SK-N-SH (cell line): ENCODE data around the gene PEAK1. TPM values are rescaled to one million over a fixed set of nuclear protein-coding genes. Genes with fewer than 3 reads are reported as not detected.

ENCODE experiments used
- CTCF ChIA-PET: fragments of 300-600, 350-600 bp; formaldehyde crosslinking; extraction: SDS; loops from one replicate; lab custom pipeline; 2021; lab: Yijun Ruan, JAX
- POLR2A ChIA-PET: fragments of 350-600 bp; sonication (Branson Sonifier 250); formaldehyde crosslinking; extraction: SDS; loops from one replicate; lab custom pipeline; 2020; ENCODE audit warnings: antibody characterized with exemption, inconsistent platforms; lab: Yijun Ruan, JAX
- DNase-seq: peaks from one replicate; pipeline ENCODE4 v3.0.0; 2012
- H2AFZ ChIP-seq: fragments of 200-600 bp; sonication (generic); 2 replicates; pipeline ENCODE4 v1.8.1; 2016; ENCODE audit warnings: antibody characterized with exemption, mild to moderate bottlenecking, low read depth
- H3F3A ChIP-seq: fragments of 200-600 bp; sonication (generic); replicated peaks from 2 replicates; pipeline ENCODE3; 2016; ENCODE audit warnings: antibody characterized with exemption, mild to moderate bottlenecking; ENCODE audit not compliant: insufficient read depth
- H3K27ac ChIP-seq, 2 experiments: fragments of 200-500 bp in 1 of 2; fragments of 200-600 bp in 1 of 2; sonication (Bioruptor generic) in 1 of 2; sonication (generic), shearing (Covaris generic) in 1 of 2; 2 replicates each; pipeline versions ENCODE4 v1.5.1 to v1.6.1; 2014 to 2016; ENCODE audit warnings: low read depth in 2 of 2, inconsistent platforms in 1 of 2, low read length in 1 of 2, mild to moderate bottlenecking in 1 of 2, mixed read lengths in 1 of 2
- H3K27me3 ChIP-seq: fragments of 200-600 bp; sonication (generic), shearing (Covaris generic); 2 replicates; pipeline ENCODE4 v1.6.1; 2016; ENCODE audit warnings: mixed run types; ENCODE audit not compliant: insufficient read depth
- H3K36me3 ChIP-seq, 2 experiments: fragments of 200-500 bp in 1 of 2; fragments of 200-600 bp in 1 of 2; sonication (Bioruptor generic) in 1 of 2; sonication (generic) in 1 of 2; replicated peaks in 1 of 2; 2 replicates each; pipeline versions ENCODE3 to v1.5.1; 2014 to 2016; ENCODE audit warnings: low read length in 1 of 2, mild to moderate bottlenecking in 1 of 2; ENCODE audit not compliant: insufficient read depth in 2 of 2, control insufficient read depth in 1 of 2
- H3K4me1 ChIP-seq, 2 experiments: fragments of 200-500 bp in 1 of 2; fragments of 200-600 bp in 1 of 2; sonication (Bioruptor generic) in 1 of 2; sonication (generic), shearing (Covaris generic) in 1 of 2; 2 replicates each; pipeline versions ENCODE4 v1.5.1 to v1.6.1; 2014 to 2016; ENCODE audit warnings: low read depth in 1 of 2, low read length in 1 of 2, mixed run types in 1 of 2; ENCODE audit not compliant: insufficient read depth in 2 of 2, control insufficient read depth in 1 of 2
- H3K4me2 ChIP-seq: fragments of 200-600 bp; sonication (generic), shearing (Covaris generic); 2 replicates; pipeline ENCODE4 v1.6.1; 2017; ENCODE audit warnings: mixed run types
- H3K4me3 ChIP-seq, 2 experiments: fragments of 200-500 bp in 1 of 2; fragments of 200-600 bp in 1 of 2; sonication (Bioruptor generic) in 1 of 2; sonication (generic), shearing (Covaris generic) in 1 of 2; 2 replicates each; pipeline versions ENCODE4 v1.5.1 to v1.8.1; 2014 to 2016; ENCODE audit warnings: low read depth in 2 of 2, inconsistent platforms in 1 of 2, low read length in 1 of 2, mild to moderate bottlenecking in 1 of 2, mixed read lengths in 1 of 2, moderate library complexity in 1 of 2
- H3K79me2 ChIP-seq: fragments of 200-600 bp; sonication (generic); 2 replicates; pipeline ENCODE4 v1.8.1; 2017; ENCODE audit warnings: mild to moderate bottlenecking; ENCODE audit not compliant: insufficient read depth
- H3K9ac ChIP-seq: fragments of 200-600 bp; sonication (generic); 2 replicates; pipeline ENCODE4 v1.6.1; 2017; ENCODE audit warnings: mixed run types
- H3K9me2 ChIP-seq: fragments of 200-600 bp; sonication (generic); 2 replicates; pipeline ENCODE4 v1.6.1; 2017; ENCODE audit warnings: mixed run types
- H3K9me3 ChIP-seq: fragments of 200-600 bp; sonication (generic); 2 replicates; pipeline ENCODE4 v1.6.1; 2017; ENCODE audit warnings: mixed run types, mild to moderate bottlenecking, moderate library complexity
- H4K20me1 ChIP-seq: fragments of 200-600 bp; sonication (generic); 2 replicates; pipeline ENCODE4 v1.6.1; 2017; ENCODE audit warnings: mild to moderate bottlenecking, mixed run types; ENCODE audit not compliant: insufficient read depth
- CTCF ChIP-seq: fragments of 200-600 bp; sonication (generic); IDR thresholded peaks from 2 replicates; pipeline ENCODE4 v1.6.1; 2017; ENCODE audit warnings: antibody characterized with exemption, mild to moderate bottlenecking, moderate library complexity
- FOSL2 ChIP-seq: IDR thresholded peaks from 2 replicates; pipeline ENCODE4 v1.4.0; 2012; ENCODE audit warnings: low read depth, mild to moderate bottlenecking, moderate library complexity, borderline replicate concordance
- JUND ChIP-seq: IDR thresholded peaks from 2 replicates; pipeline ENCODE4 v1.4.0; 2012
- MAX ChIP-seq: IDR thresholded peaks from 2 replicates; pipeline ENCODE4 v1.4.0; 2012; ENCODE audit warnings: low read depth
- MEF2A ChIP-seq: IDR thresholded peaks from 2 replicates; pipeline ENCODE4 v1.4.0; 2012; ENCODE audit warnings: low read depth, borderline replicate concordance
- MXI1 ChIP-seq: IDR thresholded peaks from 2 replicates; pipeline ENCODE4 v1.6.1; 2012; ENCODE audit warnings: mild to moderate bottlenecking, low read depth, low read length, improper control_type of control experiment
- REST ChIP-seq: IDR thresholded peaks from 2 replicates; pipeline ENCODE4 v1.6.1; 2012; ENCODE audit warnings: mild to moderate bottlenecking, low read depth, low read length, moderate library complexity
- TEAD4 ChIP-seq: IDR thresholded peaks from 2 replicates; pipeline ENCODE4 v1.4.0; 2012; ENCODE audit warnings: mild to moderate bottlenecking, borderline replicate concordance; ENCODE audit not compliant: insufficient read depth
- YY1 ChIP-seq: IDR thresholded peaks from 2 replicates; pipeline ENCODE4 v1.4.0; 2012; ENCODE audit warnings: low read depth, mild to moderate bottlenecking
- ZBTB33 ChIP-seq: IDR thresholded peaks from 2 replicates; pipeline ENCODE4 v1.4.0; 2012; ENCODE audit warnings: low read depth, borderline replicate concordance
- WGBS: methylation state at CpG from one replicate; pipeline ENCODE4 v1.1.6; 2017; ENCODE audit warnings: low lambda C conversion rate; 5-methylcytosine and 5-hydroxymethylcytosine counted together
- polyA plus RNA-seq, 3 experiments: library from polyadenylated mRNA; depleted of rRNA; stranded (reverse); fragments of >200 nt; gene quantifications; 2 replicates each; pipeline ENCODE4 v1.2.3, GENCODE V29; 2012

Gene PEAK1
- polyA plus RNA-seq, 1 of the 3 experiments (the other 2 are of a cell fraction), result 9.0 TPM

- 88% methylated on average over 7 of the region's 7 CpGs for WGBS
- no peak overlapping the region for H3K9ac ChIP-seq
- H3K4me3 ChIP-seq, result no peak overlapping the region
- no peak overlapping the region for H3K27ac ChIP-seq
- ChIA-PET CTCF (interaction anchor here (1.2 to 2.1 kb wide), 2 partner anchors 9 to 725 kb away, joined by 4 to 8 read pairs; no protein-coding TSS in a partner anchor), POLR2A (no interaction called here)
- no peak for TF ChIP-seq TEAD4
- no peak for TF ChIP-seq YY1
- H3K36me3 ChIP-seq, result no peaks in the 10 kb centered on the region
- no peaks in the 10 kb centered on the region for H3K9me3 ChIP-seq
- H3K27me3 ChIP-seq, result no peaks in the 10 kb centered on the region
- H3K9me2 ChIP-seq, result no peaks in the 10 kb centered on the region
- DNase-seq, result no peak
- H3F3A ChIP-seq, result no peaks in the 10 kb centered on the region
- H2AFZ ChIP-seq, result no peak overlapping the region
- H4K20me1 ChIP-seq, result no peaks in the 10 kb centered on the region
- H3K79me2 ChIP-seq, result no peaks in the 10 kb centered on the region
- no peak overlapping the region for H3K4me2 ChIP-seq
- peaks cover 0 to 13% of the 10 kb centered on the region in 2 experiments; a peak in 1 of 4 replicates for H3K4me1 ChIP-seq
Measured at GRCh38 chr15:77096541-77096940, 323.4 kb downstream of the PEAK1 start.

- no peaks in the 10 kb centered on the region for H3K9me2 ChIP-seq
- no peaks in the 10 kb centered on the region for H4K20me1 ChIP-seq
- no peaks in the 10 kb centered on the region for H3K27me3 ChIP-seq
- peaks cover 0 to 13% of the 10 kb centered on the region in 2 experiments; a peak in 1 of 4 replicates for H3K4me1 ChIP-seq
- H2AFZ ChIP-seq, result no peak overlapping the region
- no peaks in the 10 kb centered on the region for H3K9me3 ChIP-seq
- H3K9ac ChIP-seq, result no peak overlapping the region
- no peak overlapping the region for H3K4me3 ChIP-seq
- WGBS, result 71% methylated on average over 4 of the region's 4 CpGs
- H3K79me2 ChIP-seq, result no peaks in the 10 kb centered on the region
- TF ChIP-seq CTCF, result no peak
- no peak for TF ChIP-seq ZBTB33
- TF ChIP-seq REST, result no peak
- no peak for TF ChIP-seq JUND
- no peak for TF ChIP-seq MEF2A
- no peak for TF ChIP-seq FOSL2
- no peak for TF ChIP-seq MXI1
- no peak for TF ChIP-seq MAX
- no peak for TF ChIP-seq YY1
- CTCF ChIA-PET, result interaction anchor here (2.1 kb wide), 1 partner anchor 725 kb away, joined by 8 read pairs; no protein-coding TSS in a partner anchor
- H3K36me3 ChIP-seq, result no peaks in the 10 kb centered on the region
- no peak overlapping the region for H3K4me2 ChIP-seq
- no peak for DNase-seq
- H3F3A ChIP-seq, result no peaks in the 10 kb centered on the region
- POLR2A ChIA-PET, result no interaction called here
- H3K27ac ChIP-seq, result no peak overlapping the region
Measured at GRCh38 chr15:77096138-77096537, 323.8 kb downstream of the PEAK1 start.
